WTC11 (cell line): ENCODE data around the gene TBCB. TPM values are rescaled to one million over a fixed set of nuclear protein-coding genes. Genes with fewer than 3 reads are reported as not detected.

Experiments used
- ATAC-seq: fragments of 200-7000 bp; cut with Tn5 transposase; 2 replicates; pipeline ENCODE4 v1.10.0; 2021; ENCODE audit warnings: mild to moderate bottlenecking, moderate library complexity
- CTCF ChIA-PET: fragments of 300-600 bp; sonication (Branson Sonifier 250); formaldehyde crosslinking; loops from one replicate; lab custom pipeline; 2021; ENCODE audit warnings: antibody characterized with exemption; lab: Charles Lee
- POLR2A ChIA-PET: fragments of 350-600 bp; sonication (Branson Sonifier 250); formaldehyde crosslinking; loops from one replicate; lab custom pipeline; 2021; ENCODE audit warnings: antibody characterized with exemption; lab: Charles Lee
- DNase-seq: peaks from one replicate; pipeline ENCODE4 v3.0.0; 2021; ENCODE audit warnings: low spot score
- H3K27ac Mint-ChIP-seq: 2 replicates; pipeline ENCODE4 v1.8.0; 2021; ENCODE audit warnings: mixed read lengths
- H3K27me3 Mint-ChIP-seq: 2 replicates; pipeline ENCODE4 v1.8.0; 2021; ENCODE audit warnings: low read depth, mild to moderate bottlenecking, moderate library complexity, mixed read lengths
- H3K36me3 Mint-ChIP-seq: 2 replicates; pipeline ENCODE4 v1.8.0; 2021; ENCODE audit warnings: mixed read lengths
- H3K4me1 Mint-ChIP-seq: 2 replicates; pipeline ENCODE4 v1.8.0; 2022; ENCODE audit warnings: mixed read lengths
- H3K4me3 Mint-ChIP-seq: 2 replicates; pipeline ENCODE4 v1.8.0; 2021; ENCODE audit warnings: mild to moderate bottlenecking, moderate library complexity, mixed read lengths
- H3K9me3 Mint-ChIP-seq: 2 replicates; pipeline ENCODE4 v1.8.0; 2021; ENCODE audit warnings: mixed read lengths
- AFF4 ChIP-seq: sonication (generic); formaldehyde crosslinking; IDR thresholded peaks from 2 replicates; pipeline ENCODE4 v1.8.1; 2023; ENCODE audit warnings: mild to moderate bottlenecking, missing genetic modification reagents, borderline replicate concordance
- ARID4B ChIP-seq: sonication (generic); formaldehyde crosslinking; IDR thresholded peaks from 2 replicates; pipeline ENCODE4 v1.8.0; 2023; ENCODE audit warnings: missing genetic modification reagents, mild to moderate bottlenecking, borderline replicate concordance
- CBFB ChIP-seq: sonication (generic); formaldehyde crosslinking; IDR thresholded peaks from 2 replicates; pipeline ENCODE4 v1.8.1; 2022; ENCODE audit warnings: mild to moderate bottlenecking, low read depth, missing genetic modification reagents
- FOXP4 ChIP-seq: sonication (generic); formaldehyde crosslinking; IDR thresholded peaks from 2 replicates; pipeline ENCODE4 v1.8.0; 2022; ENCODE audit warnings: mild to moderate bottlenecking, missing genetic modification reagents
- GABPB1 ChIP-seq: sonication (generic); formaldehyde crosslinking; IDR thresholded peaks from 2 replicates; pipeline ENCODE4 v1.8.1; 2023; ENCODE audit warnings: mild to moderate bottlenecking, missing genetic modification reagents
- HMGXB4 ChIP-seq: sonication (generic); formaldehyde crosslinking; IDR thresholded peaks from 2 replicates; pipeline ENCODE4 v1.8.1; 2023; ENCODE audit warnings: mild to moderate bottlenecking, moderate library complexity, missing genetic modification reagents
- KAT7 ChIP-seq: sonication (generic); formaldehyde crosslinking; IDR thresholded peaks from 2 replicates; pipeline ENCODE4 v1.8.1; 2023; ENCODE audit warnings: missing genetic modification reagents, mild to moderate bottlenecking, borderline replicate concordance
- MXD4 ChIP-seq: fragments of 250-450 bp; sonication (Bioruptor Pico); IDR thresholded peaks from 2 replicates; pipeline ENCODE4 v1.8.0; 2021; ENCODE audit warnings: mild to moderate bottlenecking, moderate library complexity, borderline replicate concordance
- OVOL2 ChIP-seq: fragments of 250-450 bp; sonication (Bioruptor Pico); IDR thresholded peaks from 2 replicates; pipeline ENCODE4 v1.9.0; 2021; ENCODE audit warnings: mild to moderate bottlenecking, borderline replicate concordance
- SMAD3 ChIP-seq: sonication (generic); formaldehyde crosslinking; IDR thresholded peaks from 2 replicates; pipeline ENCODE4 v1.8.0; 2022; ENCODE audit warnings: missing genetic modification reagents, mild to moderate bottlenecking, borderline replicate concordance
- SOX15 ChIP-seq: fragments of 250-450 bp; sonication (Bioruptor Pico); IDR thresholded peaks from 2 replicates; pipeline ENCODE4 v1.9.0; 2021; ENCODE audit warnings: mild to moderate bottlenecking
- TEAD4 ChIP-seq: sonication (generic); formaldehyde crosslinking; IDR thresholded peaks from 2 replicates; pipeline ENCODE4 v1.8.0; 2022; ENCODE audit warnings: mild to moderate bottlenecking, missing genetic modification reagents
- USF1 ChIP-seq: sonication (generic); formaldehyde crosslinking; IDR thresholded peaks from 2 replicates; pipeline ENCODE4 v1.8.0; 2022; ENCODE audit warnings: mild to moderate bottlenecking, missing genetic modification reagents
- ZBTB21 ChIP-seq: sonication (generic); formaldehyde crosslinking; IDR thresholded peaks from 2 replicates; pipeline ENCODE4 v1.8.1; 2023; ENCODE audit warnings: mild to moderate bottlenecking, missing genetic modification reagents, borderline replicate concordance
- ZNF138 ChIP-seq: sonication (generic); formaldehyde crosslinking; conservative IDR thresholded peaks from 2 replicates; pipeline ENCODE4 v1.8.1; 2022; ENCODE audit warnings: mild to moderate bottlenecking, moderate library complexity, missing genetic modification reagents
- ZNF423 ChIP-seq: fragments of 250-450 bp; sonication (Bioruptor Pico); IDR thresholded peaks from 2 replicates; pipeline ENCODE4 v2.1.2; 2022; ENCODE audit warnings: mild to moderate bottlenecking, moderate library complexity
- ZNF671 ChIP-seq: fragments of 250-450 bp; sonication (Bioruptor Pico); IDR thresholded peaks from 2 replicates; pipeline ENCODE4 v1.8.0; 2021; ENCODE audit warnings: mild to moderate bottlenecking
- total RNA-seq: library from RNA; stranded (reverse); gene quantifications from 3 replicates; pipeline ENCODE4 v1.2.3, GENCODE V29; 2021

Gene TBCB
- total RNA-seq, 1 experiment from 2014 or later, result 182 TPM

GRCh38 chr19:36120092-36120983 lies 5.1 kb downstream of the TBCB start:
- no peaks in the 10 kb centered on the region for H3K9me3 Mint-ChIP-seq
- TF ChIP-seq GABPB1, result peak; percentile 37
- 0 out of 2 replicates have a peak, but pooled peaks have one; percentile 29 for TF ChIP-seq ZNF423 (CRISPR knock-in tag)
- no peak for TF ChIP-seq HMGXB4 (CRISPR knock-in tag)
- TF ChIP-seq AFF4 (CRISPR knock-in tag), result no peak
- DNase-seq, result no peak
- ChIA-PET POLR2A (interaction anchor here (0.5 kb wide), 1 partner anchor 188 kb away, joined by 3 read pairs; no protein-coding TSS in a partner anchor), CTCF (interaction anchor here (0.6 kb wide), 1 partner anchor 527 kb away, joined by 3 read pairs; no protein-coding TSS in a partner anchor)
- peak overlapping the region; percentile 42 for H3K27ac Mint-ChIP-seq
- no peak for ATAC-seq
- peaks cover 43% of the 10 kb centered on the region for H3K36me3 Mint-ChIP-seq
- no peaks in the 10 kb centered on the region for H3K27me3 Mint-ChIP-seq
- peaks cover 18% of the 10 kb centered on the region for H3K4me1 Mint-ChIP-seq
- H3K4me3 Mint-ChIP-seq, result 0 out of 2 replicates have a peak overlapping the region, but pooled peaks have one; percentile 18

GRCh38 chr19:36120984-36121358 lies 5.7 kb downstream of the TBCB start:
- CTCF ChIA-PET, result no interaction called here
- Mint-ChIP-seq H3K36me3 (peaks cover 50% of the 10 kb centered on the region), H3K9me3 (no peaks in the 10 kb centered on the region), H3K27ac (no peak overlapping the region), H3K4me3 (no peak overlapping the region), H3K4me1 (peaks cover 16% of the 10 kb centered on the region), H3K27me3 (no peaks in the 10 kb centered on the region)
- POLR2A ChIA-PET, result no interaction called here
- ATAC-seq, result no peak
- DNase-seq, result no peak
- TF ChIP-seq ZBTB21 (CRISPR knock-in tag) (no peak), FOXP4 (CRISPR knock-in tag) (no peak), CBFB (CRISPR knock-in tag) (no peak), ZNF671 (CRISPR knock-in tag) (no peak), TEAD4 (CRISPR knock-in tag) (no peak), SMAD3 (no peak)

- ChIA-PET POLR2A (no interaction called here), CTCF (no interaction called here)
- no peaks in the 10 kb centered on the region for H3K9me3 Mint-ChIP-seq
- peak overlapping the region; percentile 68; the same call in 1 of the 2 replicates for H3K27ac Mint-ChIP-seq
- H3K36me3 Mint-ChIP-seq, result peaks cover 47% of the 10 kb centered on the region
- no peak for DNase-seq
- no peak for ATAC-seq
- H3K4me3 Mint-ChIP-seq, result no peak overlapping the region
- H3K27me3 Mint-ChIP-seq, result no peaks in the 10 kb centered on the region
- H3K4me1 Mint-ChIP-seq, result peaks cover 12% of the 10 kb centered on the region
- no peak for TF ChIP-seq KAT7 (CRISPR knock-in tag)
- no peak for TF ChIP-seq ZNF423 (CRISPR knock-in tag)
- no peak for TF ChIP-seq SOX15
- TF ChIP-seq USF1, result no peak
- TF ChIP-seq ARID4B, result no peak
- TF ChIP-seq ZNF138 (CRISPR knock-in tag), result no peak
- TF ChIP-seq OVOL2 (CRISPR knock-in tag), result no peak
- no peak for TF ChIP-seq MXD4 (CRISPR knock-in tag)
Observed at GRCh38 chr19:36121486-36122124, 6.3 kb downstream of the TBCB start.
